HG03460 (cell line): ENCODE data around the gene TMEM37.

ENCODE experiments used
- ATAC-seq: cut with Tn5 transposase; IDR thresholded peaks from one replicate; pipeline ENCODE4 v1.9.1; 2021; ENCODE audit not compliant: unreplicated experiment

Gene TMEM37

DNA sequence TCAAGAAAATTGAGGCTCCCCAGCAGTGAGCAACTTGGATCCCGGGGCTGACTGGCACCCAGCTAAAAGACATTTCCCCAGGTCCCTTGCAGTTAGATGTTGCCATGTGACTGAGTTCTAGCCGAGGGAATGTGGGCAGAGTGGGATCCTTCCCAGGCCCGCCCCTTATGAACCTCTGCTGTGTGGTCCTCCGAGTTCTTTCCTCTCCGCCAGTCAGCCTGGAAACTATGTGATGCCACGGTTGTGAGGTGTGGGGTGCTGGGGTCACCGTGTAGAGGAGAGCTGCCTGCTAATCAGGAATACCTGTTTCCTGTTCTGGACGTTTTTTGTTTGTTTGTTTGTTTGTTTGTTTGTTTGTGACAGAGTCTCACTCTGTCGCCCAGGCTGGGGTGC is 45.5 kb downstream of the TMEM37 start:
- ATAC-seq = no peak

DNA sequence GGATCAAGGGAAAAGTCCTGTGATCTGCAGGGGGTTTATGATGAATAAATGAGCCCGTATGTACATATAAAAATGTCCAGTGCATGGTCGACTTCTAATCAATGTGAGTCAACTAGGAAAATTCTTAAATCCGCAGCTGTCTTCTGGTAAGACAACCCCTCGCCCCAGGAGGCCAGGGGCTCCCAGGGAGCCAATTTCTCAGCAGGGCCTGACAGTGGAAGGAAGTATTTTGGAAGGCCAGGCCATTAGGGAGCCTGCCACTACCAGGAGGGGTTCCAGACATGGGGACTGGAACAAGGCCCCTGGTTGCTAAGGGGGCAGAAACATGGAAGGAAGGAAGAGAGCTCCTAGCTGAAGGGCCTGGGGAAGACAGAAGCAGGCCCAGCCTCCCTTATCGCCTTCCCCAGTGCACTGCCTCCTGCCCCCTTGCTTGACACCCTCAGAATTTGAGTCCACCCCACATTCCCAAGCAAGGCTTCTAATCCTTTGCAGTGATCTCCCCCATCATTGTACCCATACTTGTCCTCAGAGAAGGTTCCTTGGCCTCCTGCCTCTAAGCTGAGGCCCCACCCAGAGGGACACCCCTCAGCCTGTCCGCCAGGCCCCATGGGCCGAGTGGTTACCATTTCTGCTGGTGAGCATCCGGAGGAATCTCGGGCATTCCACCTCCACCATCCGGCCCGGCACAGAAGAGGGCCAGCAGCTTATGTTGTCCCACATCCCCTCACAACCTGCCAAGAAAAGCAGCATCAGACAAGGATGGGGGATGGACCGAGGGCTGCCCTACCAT is 46.7 kb downstream of the TMEM37 start:
- no peak for ATAC-seq

DNA sequence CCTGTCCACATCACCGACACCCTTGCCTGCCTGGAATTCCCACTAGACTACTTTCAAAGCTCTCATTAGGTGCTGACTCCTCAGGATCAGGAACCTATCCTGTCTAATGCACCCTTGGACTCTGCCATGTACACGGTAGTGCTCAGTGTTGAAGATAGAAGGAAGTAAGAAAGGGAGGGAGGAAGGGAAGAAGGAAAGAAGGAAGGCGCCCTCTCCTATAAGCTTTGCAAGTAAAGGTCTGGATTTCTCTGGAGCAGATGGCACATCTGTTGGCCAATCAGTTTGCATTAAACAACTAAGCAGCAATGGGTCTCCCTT is 47.3 kb downstream of the TMEM37 start:
- no peak for ATAC-seq

DNA sequence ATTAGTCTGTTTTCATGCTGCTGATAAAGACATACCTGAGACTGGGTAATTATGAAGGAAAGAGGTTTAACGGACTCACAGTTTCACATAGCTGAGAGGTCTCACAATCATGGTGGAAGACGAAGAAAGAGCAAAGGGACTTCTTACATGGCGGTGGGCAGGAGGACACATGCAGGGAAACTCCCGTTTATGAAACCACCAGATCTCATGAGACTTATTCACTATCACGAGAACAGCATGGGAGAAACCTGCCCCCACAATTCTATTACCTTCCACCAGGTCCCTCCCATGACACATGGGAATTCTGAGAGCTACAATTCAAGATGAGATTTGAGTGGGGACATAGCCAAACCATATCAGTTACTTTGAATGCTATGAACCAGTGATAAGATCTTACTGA is 48.5 kb downstream of the TMEM37 start:
- no peak for ATAC-seq

DNA sequence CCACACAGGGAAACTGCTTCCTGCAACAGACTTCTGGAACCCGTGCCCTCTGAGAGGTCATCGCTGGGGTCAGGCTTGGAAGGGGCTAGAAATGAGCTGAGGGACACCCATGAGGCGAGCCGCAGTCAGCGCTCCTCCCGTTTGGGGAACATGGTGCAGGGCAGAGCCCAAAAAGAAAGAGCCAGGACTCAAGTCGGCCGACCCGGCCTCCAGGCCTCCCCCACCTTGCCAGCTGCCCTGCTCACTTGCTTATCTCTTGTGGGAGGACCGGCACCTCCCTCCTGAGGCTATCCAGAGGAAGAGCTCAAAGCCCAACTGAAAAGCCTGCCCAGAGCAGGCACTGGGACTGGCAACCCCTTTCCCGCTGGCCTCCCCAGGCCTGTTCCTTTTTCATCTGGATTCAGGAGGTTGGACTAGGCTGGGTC is 49.1 kb downstream of the TMEM37 start:
- no peak for ATAC-seq

DNA sequence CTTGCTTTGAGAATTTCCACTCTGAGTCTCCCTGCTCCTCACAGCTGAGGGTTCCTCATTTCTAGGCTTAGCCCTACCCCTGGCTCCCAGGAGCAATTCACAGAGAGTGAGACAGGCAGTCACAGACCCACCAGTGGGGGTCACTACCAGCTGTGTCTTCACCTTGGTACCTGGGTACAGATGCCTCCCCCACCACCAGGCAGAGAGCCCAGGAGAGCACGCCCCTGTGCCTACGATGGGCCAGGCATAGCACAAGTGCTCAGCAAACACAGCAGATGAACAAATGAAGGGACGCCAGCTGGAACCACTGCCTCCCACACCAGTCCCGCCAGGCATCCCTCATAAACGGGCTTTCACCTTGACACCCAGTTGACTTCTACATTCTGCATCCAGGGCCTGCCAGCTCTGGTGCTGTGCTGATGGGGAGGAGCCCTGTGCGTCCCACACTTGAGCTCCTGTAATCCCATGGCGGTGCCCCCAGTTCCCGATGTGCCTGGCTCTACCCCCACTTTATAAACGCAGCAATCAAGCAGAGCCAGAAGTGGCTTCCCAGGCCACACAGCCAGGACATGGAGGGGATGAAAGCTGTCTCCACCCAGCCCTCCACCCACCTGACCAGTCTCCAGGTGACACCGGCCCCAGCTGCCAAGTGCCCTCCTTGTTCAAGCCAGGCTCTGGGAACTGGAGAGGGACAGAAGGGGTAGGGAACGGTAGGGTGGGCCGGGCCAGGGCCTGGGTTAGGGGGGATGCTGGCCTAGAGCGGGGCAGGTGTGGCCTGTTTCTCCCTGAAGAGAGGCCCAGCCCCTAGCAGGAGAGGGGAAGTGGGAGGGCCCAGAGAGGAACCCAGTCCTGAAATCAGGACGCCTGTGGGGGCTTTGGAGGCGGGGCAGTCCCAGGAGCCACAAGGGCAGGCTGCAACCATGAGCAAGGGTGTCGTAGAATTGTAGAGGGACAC is 50.1 kb downstream of the TMEM37 start:
- no peak for ATAC-seq

DNA sequence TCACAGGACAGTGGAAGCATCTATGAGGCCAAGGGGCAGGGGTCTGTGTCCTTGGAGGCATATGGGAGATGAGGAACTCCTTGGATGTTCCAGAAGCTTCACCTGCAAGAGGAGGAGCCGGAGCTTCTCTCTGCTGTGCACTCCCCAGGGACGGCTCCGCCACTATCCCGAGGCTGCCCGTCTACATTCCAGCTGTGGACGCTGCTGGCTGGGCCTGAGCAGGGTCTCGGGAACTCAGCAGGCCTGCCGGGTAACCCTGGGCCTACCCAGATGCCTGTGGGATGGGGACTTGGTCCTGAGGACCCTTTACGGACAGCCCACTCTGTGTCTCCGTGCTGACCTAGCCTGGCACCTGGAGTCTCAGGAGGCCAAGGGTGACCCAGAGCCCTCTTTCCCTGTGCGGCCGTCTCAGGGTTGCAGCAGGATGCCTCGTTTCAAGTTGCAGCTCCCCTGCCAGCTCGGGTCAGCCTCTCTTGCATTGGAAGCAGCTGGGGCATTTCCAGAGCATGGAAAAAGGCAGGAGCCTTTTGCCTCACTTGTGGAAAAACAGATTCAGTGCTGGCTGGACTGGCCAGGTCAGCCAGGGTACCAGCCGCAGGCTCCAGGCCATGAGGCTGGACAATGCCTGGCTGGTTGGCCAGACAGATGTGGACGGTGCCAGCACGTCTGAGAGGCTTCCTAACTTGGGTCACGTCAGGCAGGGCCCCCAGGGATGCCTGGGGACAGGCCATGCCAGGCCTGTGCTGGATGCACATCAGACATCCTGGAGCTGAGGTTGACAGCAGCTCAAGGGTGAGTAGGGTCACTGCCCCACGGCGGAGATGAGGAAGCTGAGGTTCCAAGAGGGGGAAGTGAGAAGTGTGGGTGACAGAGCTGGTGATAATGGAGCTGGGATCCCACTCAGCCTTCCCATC is 51.1 kb downstream of the TMEM37 start:
- no peak for ATAC-seq

DNA sequence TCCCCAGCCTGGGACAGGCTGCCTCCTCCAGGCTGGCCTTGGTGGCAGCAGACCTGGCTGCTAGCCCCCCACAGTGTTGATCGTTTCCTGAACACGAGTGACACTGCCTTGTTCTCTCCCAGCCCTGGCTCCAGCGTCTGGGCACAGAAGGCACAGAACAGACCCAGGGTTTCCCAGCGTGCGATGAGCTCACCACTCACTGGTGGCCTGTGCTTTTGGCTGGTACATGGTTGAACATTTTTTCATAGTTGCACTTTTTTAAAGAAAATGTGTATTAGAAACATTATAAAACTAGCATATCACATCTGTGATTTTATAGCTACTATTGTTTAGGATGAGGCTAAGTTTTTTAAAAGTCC is 51.7 kb downstream of the TMEM37 start:
- ATAC-seq = no peak

DNA sequence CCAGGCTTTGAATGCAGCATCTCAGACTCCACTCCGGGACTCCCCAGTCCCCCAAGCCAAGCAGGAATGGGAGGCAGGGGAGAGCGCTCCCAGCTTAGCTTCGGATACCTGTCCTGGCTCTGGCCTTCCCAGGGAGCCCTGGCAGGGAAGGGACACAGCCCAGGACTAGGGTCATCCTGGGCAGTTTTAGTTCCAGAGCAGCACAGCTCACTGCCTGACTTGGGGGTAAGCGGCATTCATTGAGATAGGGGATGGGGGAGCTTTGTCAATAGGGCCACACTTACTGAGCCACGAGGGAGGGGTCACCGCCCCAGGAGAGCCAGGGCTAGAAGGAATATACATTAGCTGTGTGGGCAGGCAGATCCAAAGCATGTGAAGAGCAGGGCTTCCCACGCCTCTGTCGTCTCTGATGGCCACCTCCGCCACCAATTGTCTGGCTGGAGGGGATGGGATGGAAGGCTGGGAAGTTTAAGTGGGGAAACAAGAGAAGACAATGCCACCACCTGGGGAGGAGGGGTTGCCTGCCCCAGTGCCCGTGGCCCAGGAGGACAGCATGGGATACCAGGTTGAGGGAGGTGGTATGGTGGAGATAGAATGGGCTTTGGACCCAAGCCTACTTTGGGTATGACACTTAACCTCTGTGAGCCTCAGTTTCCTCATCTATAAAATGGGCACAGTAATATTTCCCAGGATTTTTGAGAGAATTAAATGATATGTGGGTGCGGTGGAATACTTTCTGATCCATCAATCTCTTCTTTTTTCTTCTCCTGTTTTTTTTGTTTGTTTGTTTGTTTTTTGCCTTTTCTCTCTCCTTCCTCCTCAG is 52.5 kb downstream of the TMEM37 start:
- ATAC-seq = no peak

DNA sequence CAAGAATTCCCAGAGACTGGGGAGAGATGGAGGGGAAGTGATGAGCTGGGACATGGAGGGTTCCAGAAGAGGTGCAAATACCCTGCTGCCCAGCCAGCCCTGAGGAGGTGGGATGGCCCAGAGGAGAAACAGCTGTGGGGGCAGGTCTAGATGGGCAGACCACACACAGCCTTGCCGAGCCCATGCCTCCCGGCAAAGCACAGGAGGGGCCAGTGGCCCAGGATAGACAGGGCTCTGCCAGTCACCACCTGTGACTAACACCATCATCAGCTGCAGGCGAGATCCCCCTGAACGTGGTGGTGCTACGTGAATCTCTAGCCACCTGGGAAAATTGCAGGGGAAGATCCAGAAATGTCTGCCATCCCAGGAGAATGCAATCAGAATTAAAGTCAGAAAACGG is 53.2 kb downstream of the TMEM37 start:
- ATAC-seq = no peak

DNA sequence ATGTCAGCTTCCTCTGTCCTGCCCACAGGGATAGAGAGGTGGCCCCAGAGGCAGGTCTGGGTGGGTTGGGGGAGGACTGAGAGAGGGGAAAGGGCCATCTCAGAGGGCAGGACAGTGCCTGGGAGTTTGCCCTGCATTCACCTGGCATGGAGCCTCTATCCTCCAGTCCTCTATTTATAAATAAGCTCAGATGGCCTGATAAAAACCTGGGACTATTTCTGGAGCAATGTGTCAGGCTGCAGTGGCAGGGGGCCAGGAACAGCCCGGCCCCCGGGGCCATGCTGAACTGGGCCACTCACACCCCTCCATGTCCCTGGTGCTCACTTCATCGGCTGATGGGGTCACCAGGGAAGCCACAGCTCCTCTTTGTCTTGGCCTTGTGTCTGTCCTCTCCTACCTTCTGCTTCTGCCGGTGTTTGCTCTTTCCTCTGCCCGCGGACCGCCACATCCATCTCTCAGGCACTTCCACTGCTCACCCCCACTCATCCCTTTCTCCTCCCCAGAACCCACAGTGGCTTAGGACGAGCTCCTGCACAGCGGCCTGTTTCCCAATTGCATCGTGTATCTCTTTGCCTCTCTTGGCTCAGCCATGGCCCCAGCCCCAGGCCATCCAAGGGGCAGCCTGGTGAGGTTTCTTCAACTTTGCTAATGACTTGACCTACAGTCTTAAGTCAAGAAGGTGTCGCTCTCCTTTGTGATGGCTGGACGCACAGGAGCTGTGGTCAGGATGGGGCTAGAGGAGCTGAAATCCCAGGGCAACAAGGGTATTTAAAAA is 53.9 kb downstream of the TMEM37 start:
- no peak for ATAC-seq

DNA sequence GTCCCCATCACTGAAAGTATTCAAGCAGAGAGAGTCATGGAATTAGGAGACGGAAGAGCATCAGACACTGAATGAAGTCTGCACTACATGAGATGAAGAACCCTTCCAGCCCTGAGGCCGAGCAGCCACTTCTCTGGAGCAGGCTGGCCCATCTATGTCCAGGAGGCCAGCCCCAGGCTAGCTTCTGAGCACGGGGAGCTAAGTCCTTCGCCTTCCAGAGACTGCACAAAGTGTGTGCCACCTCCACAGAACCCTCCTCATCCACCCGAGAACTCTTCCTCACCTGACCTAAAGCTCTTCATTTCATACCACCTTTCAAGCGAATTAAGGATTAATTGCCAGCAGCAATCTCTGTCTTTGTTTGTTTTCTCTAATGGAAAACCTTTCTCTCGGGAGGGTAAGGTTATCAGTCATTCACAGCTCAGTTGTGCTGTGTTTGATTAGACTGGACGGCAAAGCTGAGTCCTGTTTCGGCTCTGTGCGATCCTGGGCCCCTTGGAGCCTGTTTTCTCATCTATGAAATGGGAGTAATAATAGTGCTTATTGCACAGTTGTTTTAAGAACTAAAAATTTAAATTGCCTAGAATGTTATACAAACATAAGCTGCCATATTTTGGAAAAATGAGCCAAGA is 54.7 kb downstream of the TMEM37 start:
- no peak for ATAC-seq

DNA sequence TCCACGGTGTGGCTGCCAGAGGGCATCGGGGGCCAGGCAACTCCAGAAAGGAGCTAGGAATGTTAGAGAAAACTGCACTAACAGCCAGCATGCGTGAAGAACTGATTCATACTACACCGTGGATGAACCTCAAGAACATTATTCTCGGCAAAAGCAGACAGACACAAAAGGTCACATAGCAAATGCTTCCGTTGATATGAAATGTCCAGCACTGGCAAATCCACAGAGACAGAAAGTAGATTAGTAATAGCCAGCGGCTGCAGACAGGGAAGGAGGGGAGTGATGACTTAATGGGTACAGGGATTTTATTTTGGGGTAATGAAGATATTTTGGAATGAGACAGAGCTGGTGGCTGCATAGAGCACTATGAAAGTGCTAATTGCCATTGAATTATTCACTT is 55.2 kb downstream of the TMEM37 start:
- ATAC-seq = no peak

DNA sequence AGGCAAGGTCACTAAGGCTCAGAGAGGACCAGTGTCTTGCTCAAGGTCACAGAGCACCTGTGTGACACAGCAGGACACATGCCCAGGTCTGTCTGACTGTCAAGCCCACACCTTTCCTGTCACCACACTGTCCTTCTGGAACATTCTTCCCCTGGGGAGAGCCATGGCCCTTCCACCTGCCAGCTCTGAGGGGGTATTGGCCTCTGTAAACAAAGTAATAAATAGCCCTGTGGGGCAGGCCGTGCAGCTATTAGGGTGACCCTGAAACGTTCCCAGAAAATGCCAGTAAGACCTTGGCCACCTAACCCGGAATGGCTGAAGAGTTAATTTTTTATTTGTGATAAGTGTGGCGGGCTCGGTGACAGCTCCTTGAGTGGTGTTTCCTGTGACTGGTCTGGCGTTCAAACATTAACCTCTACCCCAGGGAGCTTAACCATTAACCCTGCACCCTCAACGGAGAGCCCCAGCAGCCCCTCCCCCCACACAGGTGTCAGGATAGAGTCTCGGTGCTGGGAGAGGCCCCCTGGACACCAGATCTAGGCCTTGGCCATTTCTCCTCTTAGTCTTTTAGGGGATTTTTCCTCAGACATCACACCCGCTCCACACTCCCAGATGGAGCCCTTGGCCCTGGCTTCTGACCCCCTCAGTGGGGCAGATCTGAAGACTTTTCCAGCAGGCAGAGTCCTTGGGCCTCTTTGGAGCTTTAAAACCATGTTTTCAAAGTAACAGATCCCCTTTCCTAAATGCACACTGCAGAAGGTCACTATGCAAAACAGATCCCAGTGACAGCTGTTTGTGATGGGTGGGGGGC is 56.0 kb downstream of the TMEM37 start:
- ATAC-seq = peak; percentile 90
